ENCODE results near the gene SH3RF2. TPM values are rescaled to one million over a fixed set of nuclear protein-coding genes. Genes with fewer than 3 reads are reported as not detected.

Gene SH3RF2
- total and polyA plus RNA-seq, 2 of the 13 experiments (the other 11 are each of a cell fraction or from before 2014, with no cell fraction given) = 2.6 to 3.7 TPM

GRCh38 chr5:146109379-146109778 lies 173.0 kb downstream of the SH3RF2 start:
- H3K4me2 ChIP-seq (ENCODE audit: low read depth, low read length) = no peak overlapping the region
- no peak for DNase-seq (ENCODE audit: low spot score)
- no peaks in the 10 kb centered on the region for H3K79me2 ChIP-seq (ENCODE audit: insufficient read depth, low read length)
- no peak for ATAC-seq
- H3K9me3 ChIP-seq (ENCODE audit: low read length) = no peaks in the 10 kb centered on the region
- no peak overlapping the region for H3K4me3 ChIP-seq (replicated peaks in 1 of 3; ENCODE audit: insufficient read depth in 1 of 3, low read depth in 2 of 3, low read length in 3 of 3)
- in situ Hi-C loops (cut with HindIII; ENCODE audit: extremely low pct_ligation_motif_present, low pct_unique_long_range_greater_than_20kb) = no loop called here
- H3K36me3 ChIP-seq (replicated peaks in 1 of 2; ENCODE audit: control insufficient read depth in 1 of 2, insufficient read depth in 2 of 2, low read length in 2 of 2) = peaks cover 0 to 23% of the 10 kb centered on the region in 2 experiments; a peak in 4 of 5 replicates
- H3K27me3 ChIP-seq (ENCODE audit: control insufficient read depth in 1 of 2, insufficient read depth in 2 of 2, low read length in 2 of 2) = no peaks in the 10 kb centered on the region
- BruUV-seq (replicated peaks) = no TSS peak
- H3K4me1 ChIP-seq (ENCODE audit: insufficient read depth, low read length) = no peaks in the 10 kb centered on the region
- H3K27ac ChIP-seq (ENCODE audit: extremely low read length, insufficient read depth, low read length) = no peak overlapping the region
- no peak overlapping the region for H2AFZ ChIP-seq (ENCODE audit: low read length)
- no peaks in the 10 kb centered on the region for H4K20me1 ChIP-seq (ENCODE audit: insufficient read depth, low read length)
- WGBS (ENCODE audit: low lambda C conversion rate) = 90% methylated on average over 1 of the region's 1 CpG
- CTCF ChIA-PET (ENCODE audit: low intra/inter-chr PET ratio, low total read pairs) = no interaction called here
- no peak for FAIRE-seq
- intact Hi-C loops (cut with micrococcal nuclease; ENCODE audit: unreplicated experiment) = no loop called here
- POLR2A ChIA-PET = no interaction called here
- H3K9ac ChIP-seq (ENCODE audit: insufficient read depth, low read depth, low read length) = no peak overlapping the region
- no peak for TF ChIP-seq ZMYM3 (CRISPR knock-in tag; IDR thresholded peaks at IDR 0.05)
- no peak for TF ChIP-seq NR2C2 (CRISPR knock-in tag; IDR thresholded peaks at IDR 0.05; ENCODE audit: borderline replicate concordance)
- TF ChIP-seq CEBPZ (IDR thresholded peaks at IDR 0.05; ENCODE audit: low read length) = no peak
- no peak for TF ChIP-seq SOX13 (IDR thresholded peaks at IDR 0.05)
- TF ChIP-seq SOX13 (CRISPR knock-in tag; conservative IDR thresholded peaks at IDR 0.05 in 1 of 2, IDR thresholded peaks at IDR 0.05 in 1 of 2) = no peak
- no peak for TF ChIP-seq E2F1 (CRISPR knock-in tag; IDR thresholded peaks at IDR 0.05)
- no peak for TF ChIP-seq KDM5A (IDR thresholded peaks at IDR 0.05; ENCODE audit: borderline replicate concordance, low read length)
- no peak for TF ChIP-seq ZBTB10 (CRISPR knock-in tag; IDR thresholded peaks at IDR 0.05; ENCODE audit: borderline replicate concordance)
- TF ChIP-seq SP2 (CRISPR knock-in tag; IDR thresholded peaks at IDR 0.05) = no peak
- no peak for TF ChIP-seq FIP1L1 (IDR thresholded peaks at IDR 0.05; ENCODE audit: borderline replicate concordance, insufficient read depth, low read depth, low read length)
- no peak for TF ChIP-seq HMG20B (CRISPR knock-in tag; conservative IDR thresholded peaks at IDR 0.05)
- no peak for TF ChIP-seq ZNF570 (CRISPR knock-in tag; IDR thresholded peaks at IDR 0.05; ENCODE audit: borderline replicate concordance)
- no peak for TF ChIP-seq SMAD9 (CRISPR knock-in tag; IDR thresholded peaks at IDR 0.05)
- no peak for TF ChIP-seq ZNF773 (CRISPR knock-in tag; IDR thresholded peaks at IDR 0.05; ENCODE audit: borderline replicate concordance)
- no peak for TF ChIP-seq NFKB2 (CRISPR knock-in tag; IDR thresholded peaks at IDR 0.05; ENCODE audit: borderline replicate concordance)
- TF ChIP-seq CBX2 (IDR thresholded peaks at IDR 0.05; ENCODE audit: low read depth, low read length) = no peak
- TF ChIP-seq CBX2 (CRISPR knock-in tag; IDR thresholded peaks at IDR 0.05; ENCODE audit: low read depth) = no peak
